ENCODE measurements around the gene NXPH4. TPM values are rescaled to one million over a fixed set of nuclear protein-coding genes. Genes with fewer than 3 reads are reported as not detected.

The NXPH4 gene
- total RNA-seq, 4 donors from 2014 or later, result not detected

DNA sequence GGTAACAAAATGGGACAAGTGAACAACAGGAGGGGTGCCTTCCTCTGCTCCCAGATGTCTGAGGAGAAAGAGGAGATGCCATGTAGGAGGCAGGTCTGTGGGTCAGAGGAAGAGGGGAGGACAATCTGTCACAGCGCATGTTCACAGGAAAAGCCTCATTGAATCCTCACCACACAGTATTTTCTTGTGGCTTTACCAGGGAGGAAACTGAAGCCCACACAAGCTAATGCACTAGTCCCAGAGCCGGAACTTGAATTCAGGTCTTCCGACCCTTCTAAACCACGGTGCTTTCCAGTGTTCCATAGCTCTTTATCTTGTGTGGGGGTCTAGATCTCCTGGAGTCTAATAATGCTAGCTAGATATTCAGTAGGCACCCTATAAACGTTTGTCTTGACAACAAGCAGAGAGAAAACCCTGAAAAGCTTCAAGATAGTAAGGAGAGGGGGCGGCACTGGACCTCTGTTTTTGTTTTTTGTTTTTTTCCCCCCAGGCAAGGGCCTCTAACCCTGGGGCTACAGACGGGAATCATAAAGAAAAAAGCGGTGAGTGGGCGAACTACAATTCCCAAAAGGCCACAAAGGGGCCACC lies 12.5 kb downstream of the NXPH4 start:
- ATAC-seq (no peak), DNase-seq (no peak)
- in situ Hi-C loops (cut with MboI; ENCODE audit: low sequenced_read_pairs in 4 of 4), result no loop called here
- TF ChIP-seq POLR2A (IDR thresholded peaks at IDR 0.05) (no peak), CTCF (IDR thresholded peaks at IDR 0.05 in 4 of 5, conservative IDR thresholded peaks at IDR 0.05 in 1 of 5) (peak in 3 of 5 experiments; percentile 13 to 51 (median 24))
- Histone ChIP-seq H3K36me3 (peaks cover 0 to 18% of the 10 kb centered on the region in 2 donors), H3K4me3 (peak overlapping the region; percentile 65 to 84 (median 77)), H3K9me3 (no peaks in the 10 kb centered on the region), H3K27me3 (peaks cover 20 to 25% (median 22%) of the 10 kb centered on the region in 3 donors), H3K27ac (peak overlapping the region; percentile 81 to 85 (median 82)), H3K4me1 (peaks cover 10 to 12% of the 10 kb centered on the region in 2 donors)
- intact Hi-C loops (cut with DNase I; ENCODE audit: low total_unique reads), result no loop called here

- no peak for TF ChIP-seq CTCF (IDR thresholded peaks at IDR 0.05 in 4 of 5, conservative IDR thresholded peaks at IDR 0.05 in 1 of 5)
- peak; percentile 38 to 44 for TF ChIP-seq POLR2A (IDR thresholded peaks at IDR 0.05)
- in situ Hi-C loops (cut with MboI; ENCODE audit: low sequenced_read_pairs in 4 of 4), result no loop called here
Observed at GRCh38 chr12:57229634-57230380, 13.2 kb downstream of the NXPH4 start, which contains the start of gene SHMT2. Gene SHMT2, plus strand, starts transcription at chr12:57229711. Its CDS starts 68 bp downstream, at chr12:57229779.

GRCh38 chr12:57230381-57231155 lies 14.0 kb downstream of the NXPH4 start:
- Histone ChIP-seq H3K4me3 (peak overlapping the region; percentile 65 to 84 (median 77)), H3K27me3 (peaks cover 7 to 13% (median 11%) of the 10 kb centered on the region in 3 donors), H3K4me1 (peaks cover 10 to 12% of the 10 kb centered on the region in 2 donors), H3K27ac (peak overlapping the region; percentile 81 to 85 (median 82)), H3K9me3 (no peaks in the 10 kb centered on the region), H3K36me3 (peaks cover 0 to 18% of the 10 kb centered on the region in 2 donors)
- intact Hi-C loops (cut with DNase I; ENCODE audit: low total_unique reads), result no loop called here
- DNase-seq (no peak), ATAC-seq (no peak)
- TF ChIP-seq CTCF (IDR thresholded peaks at IDR 0.05 in 4 of 5, conservative IDR thresholded peaks at IDR 0.05 in 1 of 5) (no peak), POLR2A (IDR thresholded peaks at IDR 0.05) (no peak)
- in situ Hi-C loops (cut with MboI; ENCODE audit: low sequenced_read_pairs in 4 of 4), result no loop called here

More at GRCh38 chr12:57229634-57230380, 13.2 kb downstream of the NXPH4 start, which contains the start of gene SHMT2:
- peak within 1 kb of the TSS; percentile 81 to 85 (median 82) for H3K27ac ChIP-seq
- DNase-seq, result peak; percentile 90 to 91
- intact Hi-C loops (cut with DNase I; ENCODE audit: low total_unique reads), result no loop called here
- H3K36me3 ChIP-seq, result peaks cover 0 to 18% of the 10 kb centered on the region in 2 donors
- H3K4me3 ChIP-seq, result peak within 1 kb of the TSS; percentile 65 to 84 (median 77)
- no peaks in the 10 kb centered on the region for H3K9me3 ChIP-seq
- peak; percentile 96 to 98 for ATAC-seq
- H3K27me3 ChIP-seq, result peaks cover 15 to 19% (median 17%) of the 10 kb centered on the region in 3 donors
- H3K4me1 ChIP-seq, result peaks cover 10 to 12% of the 10 kb centered on the region in 2 donors

DNA sequence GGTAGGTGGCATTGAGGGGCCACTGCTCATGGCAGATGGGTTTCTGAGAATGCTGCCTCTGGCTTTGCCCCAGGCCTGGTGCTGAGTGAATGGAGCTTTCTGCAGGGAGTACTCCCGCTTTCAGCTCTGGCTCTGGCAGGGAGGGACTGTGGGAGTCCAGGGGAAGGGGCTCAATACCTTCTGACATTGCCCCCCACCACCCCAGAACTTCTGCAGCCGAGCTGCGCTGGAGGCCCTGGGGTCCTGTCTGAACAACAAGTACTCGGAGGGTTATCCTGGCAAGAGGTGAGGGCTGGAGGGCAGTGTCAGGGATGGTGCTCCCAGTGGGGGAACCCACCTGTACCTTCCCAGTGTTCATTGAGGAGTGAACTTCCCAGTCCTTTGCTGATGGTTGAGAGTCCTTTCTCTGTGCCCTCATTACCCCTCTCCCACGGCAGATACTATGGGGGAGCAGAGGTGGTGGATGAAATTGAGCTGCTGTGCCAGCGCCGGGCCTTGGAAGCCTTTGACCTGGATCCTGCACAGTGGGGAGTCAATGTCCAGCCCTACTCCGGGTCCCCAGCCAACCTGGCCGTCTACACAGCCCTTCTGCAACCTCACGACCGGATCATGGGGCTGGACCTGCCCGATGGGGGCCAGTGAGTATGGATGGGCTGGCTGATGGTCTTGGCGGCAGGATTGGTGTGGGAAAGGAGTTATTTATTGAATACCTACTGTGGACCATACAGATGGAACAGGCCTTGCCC lies 14.9 kb downstream of the NXPH4 start:
- H3K27me3 ChIP-seq, result peaks cover 6 to 13% (median 8%) of the 10 kb centered on the region in 3 donors
- H3K27ac ChIP-seq, result no peak overlapping the region
- ATAC-seq (no peak), DNase-seq (no peak)
- peaks cover 10 to 12% of the 10 kb centered on the region in 2 donors for H3K4me1 ChIP-seq
- in situ Hi-C loops (cut with MboI; ENCODE audit: low sequenced_read_pairs in 4 of 4), result no loop called here
- H3K9me3 ChIP-seq, result no peaks in the 10 kb centered on the region
- peaks cover 0 to 18% of the 10 kb centered on the region in 2 donors for H3K36me3 ChIP-seq
- H3K4me3 ChIP-seq, result no peak overlapping the region
- intact Hi-C loops (cut with DNase I; ENCODE audit: low total_unique reads), result no loop called here
- TF ChIP-seq POLR2A (IDR thresholded peaks at IDR 0.05) (no peak), CTCF (IDR thresholded peaks at IDR 0.05 in 4 of 5, conservative IDR thresholded peaks at IDR 0.05 in 1 of 5) (no peak)

Data from gastrocnemius medialis (tissue), 4 donors.